Kidney tubule cell (primary cell): ENCODE data around the gene GRK5.

ENCODE experiments used
- DNase-seq: peaks from one replicate; pipeline ENCODE4 v3.0.0-alpha.2; 2018; ENCODE audit warnings: low spot score

The GRK5 gene

DNA sequence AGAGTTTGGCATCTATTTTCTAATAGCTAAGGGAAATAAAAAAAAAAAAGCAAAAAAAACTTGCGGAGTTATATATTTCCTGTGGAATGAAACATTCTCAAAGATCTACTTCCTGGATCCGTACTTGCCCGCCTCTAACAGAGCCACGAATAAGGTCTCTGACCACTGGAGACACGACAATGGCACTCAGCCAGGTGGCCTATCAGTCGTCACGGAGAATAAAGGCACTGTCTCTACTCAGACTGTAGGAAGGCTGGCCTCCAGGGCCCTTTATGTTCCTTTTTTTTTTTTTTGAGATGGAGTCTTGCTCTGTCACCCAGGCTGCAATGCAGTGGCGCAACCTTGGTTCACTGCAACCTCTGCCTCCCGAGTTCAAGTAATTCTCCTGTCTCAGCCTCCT, 276.5 kb downstream of the GRK5 start:
- DNase-seq, result no peak

- DNase-seq, result no peak
These were observed 281.3 kb downstream of the GRK5 start for GRCh38 chr10:119488675-119489074.

DNA sequence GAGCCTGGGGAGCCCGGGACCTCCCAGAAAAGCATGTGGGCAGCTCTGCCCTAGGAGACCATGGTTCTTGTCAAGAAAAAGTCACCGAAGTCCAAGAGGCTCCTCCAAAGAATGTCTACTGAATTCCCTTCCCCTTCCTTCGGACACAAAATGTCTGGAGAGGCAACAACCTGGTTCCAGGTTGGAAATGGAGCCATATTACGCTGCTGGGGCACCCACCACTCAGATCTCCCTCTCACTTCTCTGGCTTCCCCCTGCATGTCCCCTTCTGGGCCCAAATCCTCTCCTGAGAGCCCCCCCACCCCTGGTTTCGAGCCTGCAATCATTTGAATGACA, 282.6 kb downstream of the GRK5 start:
- no peak for DNase-seq

DNA sequence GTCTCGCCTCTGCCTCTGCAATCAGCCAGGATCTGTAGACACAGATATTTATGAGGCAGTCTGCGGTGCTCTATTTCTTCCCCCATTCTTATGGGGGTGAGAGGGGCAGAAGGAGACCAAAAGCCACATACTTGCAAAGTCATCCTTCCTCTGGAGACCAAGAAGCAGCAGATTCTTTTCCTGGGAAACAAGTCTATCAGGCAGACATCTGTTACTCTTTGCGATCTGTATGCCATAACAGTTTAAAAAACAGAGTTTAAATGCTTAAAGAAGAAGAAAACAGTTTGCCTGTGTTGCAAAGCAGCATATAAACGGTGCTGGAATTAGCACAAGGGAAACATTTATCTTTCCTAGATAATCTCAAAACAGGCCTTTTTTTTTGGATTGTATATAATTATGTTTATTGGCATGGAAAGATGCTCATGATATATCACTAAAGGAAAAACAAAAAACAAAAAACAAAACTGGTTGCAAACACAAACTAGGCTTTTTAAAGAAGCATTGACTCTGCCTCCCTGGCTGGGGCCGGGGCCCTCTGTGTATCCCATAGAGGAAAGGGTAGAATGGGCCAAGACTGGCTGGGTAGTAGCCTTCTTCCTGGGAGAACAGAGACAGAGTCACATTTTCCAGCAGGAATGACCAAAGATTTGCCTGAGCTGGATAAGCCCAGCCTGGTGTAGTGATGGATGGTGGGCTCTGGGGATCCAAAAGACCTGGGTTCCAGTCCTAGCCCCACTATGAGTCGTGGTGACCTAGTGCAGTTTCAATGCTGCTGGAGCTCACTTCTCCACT, 284.8 kb downstream of the GRK5 start:
- DNase-seq, result no peak

- DNase-seq, result no peak
These were observed 285.8 kb downstream of the GRK5 start for GRCh38 chr10:119493155-119493554.

DNA sequence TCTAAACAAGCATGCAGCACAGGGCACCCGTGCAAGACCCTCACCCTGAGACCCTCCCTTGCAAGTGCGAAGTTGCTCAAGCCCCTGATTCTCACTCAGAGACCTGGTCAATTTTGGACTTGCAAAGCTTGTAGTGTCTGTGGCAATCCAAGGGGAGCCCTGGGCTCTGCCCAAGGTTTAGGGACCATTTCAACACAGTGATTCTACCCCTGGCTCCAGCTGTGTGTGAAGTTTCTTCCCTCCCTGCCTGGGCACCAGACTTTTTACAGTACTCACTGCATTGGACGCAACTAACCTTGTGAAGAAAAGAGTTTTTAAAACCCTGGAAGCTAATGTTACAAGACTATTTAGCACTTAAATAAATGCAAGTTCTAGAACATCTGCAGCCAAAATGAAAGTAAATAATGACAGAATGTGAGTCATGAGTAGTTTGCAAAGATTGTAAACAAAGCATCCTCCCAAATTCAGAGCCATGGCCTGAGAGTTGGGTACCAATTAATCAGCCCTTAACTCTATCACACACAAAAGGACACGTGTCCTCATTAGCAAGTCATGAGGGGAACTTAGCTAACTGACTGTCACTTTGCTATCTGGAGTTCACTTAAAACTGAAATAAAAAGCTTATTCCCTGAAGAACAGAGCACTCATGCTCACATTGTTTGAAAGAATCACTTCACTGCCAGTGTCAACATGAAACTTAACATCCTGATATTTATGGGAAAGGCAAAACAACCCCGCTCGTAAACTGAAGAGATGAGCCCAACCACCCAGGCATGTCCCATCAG, 287.1 kb downstream of the GRK5 start:
- no peak for DNase-seq

DNA sequence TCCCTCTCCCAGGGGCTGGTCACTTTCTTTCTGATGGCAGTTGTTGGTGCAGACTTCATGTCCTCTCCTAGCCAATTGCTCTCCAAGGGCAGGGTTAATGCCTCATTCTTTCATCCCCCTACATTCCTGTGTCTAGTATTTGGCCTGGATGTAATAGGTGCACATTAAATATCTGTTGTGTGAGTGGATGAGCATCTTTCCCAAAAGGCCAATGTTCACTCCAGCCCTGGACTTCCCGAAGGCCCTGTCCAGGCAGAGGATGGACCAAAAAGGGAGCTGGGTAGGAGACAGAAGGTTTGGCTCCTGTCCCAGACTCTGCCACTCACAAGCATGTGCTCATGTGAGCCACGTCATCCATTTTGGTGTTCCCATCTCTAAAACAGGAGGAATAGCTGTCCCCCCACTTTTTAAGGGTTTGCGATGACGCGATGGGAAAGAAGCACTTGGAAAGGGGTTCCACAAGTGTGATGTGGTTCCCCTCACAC, 287.7 kb downstream of the GRK5 start:
- no peak for DNase-seq

GRCh38 chr10:119495545-119495944, 288.2 kb downstream of the GRK5 start:
- no peak for DNase-seq

- DNase-seq, result peak; percentile 29
These were observed 288.9 kb downstream of the GRK5 start for GRCh38 chr10:119496273-119496672.

- DNase-seq, result no peak
These were observed 289.9 kb downstream of the GRK5 start for GRCh38 chr10:119497243-119497642.

DNA sequence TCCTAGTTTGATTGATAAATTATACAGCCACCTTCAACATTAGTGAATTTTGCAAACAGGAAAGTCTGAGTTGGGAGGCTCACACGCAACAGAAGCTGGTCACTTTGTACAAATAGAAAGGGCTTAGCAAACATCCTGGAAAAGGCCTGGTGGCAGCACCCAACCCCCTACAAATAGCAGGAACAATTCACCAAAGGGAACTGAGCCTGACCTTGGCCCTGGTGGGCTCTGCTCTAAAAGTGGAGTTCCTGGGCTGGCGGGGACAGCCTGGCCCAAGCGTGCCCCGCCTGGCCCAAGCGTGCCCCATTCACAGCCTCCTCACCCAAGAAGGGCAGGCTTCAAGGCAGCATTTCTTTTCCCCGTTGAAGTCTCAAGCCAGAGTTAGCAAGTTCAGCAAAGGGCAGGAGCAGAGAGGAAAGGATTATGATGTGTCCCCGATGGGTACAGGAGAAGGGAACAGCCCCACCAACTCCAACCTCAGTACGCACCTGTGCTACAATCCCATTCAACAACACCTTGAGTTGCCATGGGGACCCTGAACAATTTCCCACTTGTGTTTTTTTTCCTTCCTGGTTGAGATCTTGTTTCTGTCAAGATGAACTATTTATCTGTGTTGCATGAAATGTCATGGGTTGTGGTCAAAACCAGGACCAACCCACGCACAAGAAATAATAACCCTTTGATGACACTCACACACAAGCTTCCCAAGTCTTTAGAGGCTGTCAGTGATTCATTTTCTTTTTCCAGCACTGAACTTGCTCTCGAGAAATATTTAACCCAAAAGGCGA, 291.7 kb downstream of the GRK5 start:
- peak; percentile 92 for DNase-seq

GRCh38 chr10:119499677-119500002, 292.3 kb downstream of the GRK5 start:
- DNase-seq, result no peak

GRCh38 chr10:119500123-119500795, 292.9 kb downstream of the GRK5 start:
- no peak for DNase-seq

DNA sequence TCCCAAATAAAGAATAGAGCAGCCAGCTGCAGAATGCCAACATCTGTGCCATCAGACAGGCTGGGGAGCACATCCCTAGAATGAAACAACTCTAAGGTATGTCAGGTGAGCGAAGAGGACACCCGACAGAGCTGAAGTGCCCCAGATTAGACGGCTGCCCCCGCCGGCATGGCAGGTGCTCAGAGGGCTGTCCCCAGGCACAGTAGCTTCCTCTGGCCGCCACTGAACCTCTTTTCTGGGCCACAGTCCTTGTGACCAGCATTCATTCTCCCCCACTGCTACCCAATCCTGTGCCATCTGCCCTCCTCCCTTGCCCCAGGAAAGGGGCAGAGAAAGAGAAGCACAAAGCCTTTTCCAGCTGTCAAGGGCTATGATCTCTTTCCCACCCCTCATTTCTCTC, 293.4 kb downstream of the GRK5 start:
- DNase-seq, result no peak

- DNase-seq, result no peak
These were observed 294.3 kb downstream of the GRK5 start for GRCh38 chr10:119501690-119502089.

DNA sequence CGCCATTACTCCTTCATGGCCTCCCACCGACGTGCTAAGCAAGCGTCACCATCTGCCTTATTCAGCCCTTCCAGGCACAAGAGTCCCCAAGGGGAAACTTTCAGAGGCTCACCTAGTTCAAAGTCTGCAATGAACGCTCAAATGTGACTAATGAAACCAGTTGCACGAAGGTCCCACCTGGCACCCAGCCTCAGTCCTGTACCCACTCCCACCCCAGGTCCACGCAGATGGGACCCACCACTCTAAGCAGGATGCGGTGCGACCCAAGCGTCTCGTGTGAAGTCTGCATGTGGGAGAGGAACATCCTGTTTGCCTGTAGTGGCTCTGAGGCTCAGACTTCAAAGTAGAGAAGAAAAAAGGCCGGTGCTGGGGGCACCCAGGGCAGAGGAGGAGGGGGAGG, 294.8 kb downstream of the GRK5 start:
- no peak for DNase-seq

GRCh38 chr10:119502618-119503155, 295.3 kb downstream of the GRK5 start:
- no peak for DNase-seq

DNA sequence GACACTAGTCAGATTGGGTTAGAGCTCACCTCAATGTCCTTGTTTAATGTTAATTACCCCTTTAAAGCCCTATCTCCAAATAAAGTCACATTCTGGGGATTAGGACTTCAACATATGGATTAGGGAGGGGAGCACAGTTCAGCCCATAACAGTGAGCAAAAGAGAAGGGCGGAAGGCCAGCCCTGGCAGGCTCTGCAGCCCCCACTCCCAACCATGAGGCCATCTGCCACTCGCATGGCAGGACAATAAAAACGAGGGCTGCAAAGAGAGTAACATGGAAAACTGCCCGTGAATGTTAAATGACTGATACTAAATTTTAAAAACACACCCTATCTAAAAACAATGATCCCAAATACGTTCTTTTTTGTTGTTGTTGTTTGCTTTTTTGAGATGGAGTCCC, 296.4 kb downstream of the GRK5 start:
- no peak for DNase-seq

DNA sequence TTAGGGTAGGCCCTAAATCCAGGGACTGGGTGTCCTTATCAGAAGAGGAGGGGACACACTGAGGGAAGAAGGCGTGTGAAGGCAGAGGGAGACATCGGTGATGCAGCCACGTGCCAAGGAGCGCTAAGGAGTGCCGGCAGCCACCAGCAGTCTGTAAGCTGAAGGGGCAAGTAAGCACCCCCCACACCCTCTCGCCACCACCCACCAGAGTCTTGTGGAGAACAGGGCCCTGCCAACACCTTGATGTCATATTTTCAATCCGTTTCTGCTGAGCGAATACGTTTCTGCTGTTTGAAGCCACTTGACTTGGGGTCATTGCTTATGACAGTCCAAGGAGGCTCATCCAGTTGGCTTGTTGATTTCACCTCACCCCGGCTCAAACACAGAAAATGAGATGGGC, 297.3 kb downstream of the GRK5 start:
- no peak for DNase-seq

DNA sequence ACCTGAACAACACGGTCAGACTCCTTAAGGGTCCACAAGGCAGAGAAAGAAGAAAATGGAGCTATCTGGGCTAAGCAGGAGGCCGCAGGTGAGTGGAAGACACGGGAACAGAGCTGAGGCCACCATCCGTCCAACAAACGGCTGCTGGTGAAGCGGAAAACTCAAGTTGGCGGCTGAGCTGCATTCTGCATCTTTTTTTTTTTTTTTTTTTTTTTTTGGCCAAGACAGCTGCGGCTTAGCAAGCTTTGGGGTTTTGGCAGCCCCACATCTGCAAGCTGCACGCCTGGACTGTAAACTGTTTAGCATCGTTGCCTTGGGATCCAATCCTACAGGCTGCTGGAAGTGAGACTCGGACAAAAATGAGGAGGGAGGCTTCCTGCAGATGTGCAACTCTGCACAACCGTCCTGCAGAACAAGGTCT, 297.8 kb downstream of the GRK5 start:
- DNase-seq, result no peak
